GM10248 (cell line): Measurements from ENCODE around the gene TET2.

Experiments
- CTCF ChIA-PET: fragments of 300-600 bp; sonication (Branson Sonifier 250); formaldehyde crosslinking; extraction: SDS; loops from one replicate; lab custom pipeline; 2021; ENCODE audit warnings: antibody characterized with exemption; lab: Yijun Ruan, JAX
- POLR2A ChIA-PET: fragments of 350-650 bp; sonication (Branson Sonifier 250); formaldehyde crosslinking; extraction: SDS; loops from one replicate; lab custom pipeline; 2020; ENCODE audit warnings: antibody characterized with exemption; lab: Yijun Ruan, JAX
- DNase-seq: peaks from one replicate; pipeline ENCODE4 v3.0.0; 2012; ENCODE audit errors: extremely low spot score
- CTCF ChIP-seq: IDR thresholded peaks from 2 replicates; pipeline ENCODE4 v1.5.1; 2012; ENCODE audit warnings: mild to moderate bottlenecking, low read depth; ENCODE audit errors: extremely low read depth, missing control alignments, control extremely low read depth

The TET2 gene

GRCh38 chr4:105274504-105274903 lies 127.8 kb downstream of the TET2 start:
- DNase-seq = no peak
- TF ChIP-seq CTCF = no peak
- ChIA-PET CTCF (interaction anchor here (1.5 kb wide), 2 partner anchors 34 to 199 kb away, joined by 3 read pairs; partner anchors contain the start of gene PPA2), POLR2A (no interaction called here)

- no peak for TF ChIP-seq CTCF
- DNase-seq = no peak
- ChIA-PET POLR2A (no interaction called here), CTCF (interaction anchor here (0.9 to 2.3 kb wide), 8 partner anchors 9 to 152 kb away, joined by 3 to 6 read pairs (median 4); no protein-coding TSS in a partner anchor)
Measured at GRCh38 chr4:105276361-105277104, 129.9 kb downstream of the TET2 start.

GRCh38 chr4:105277702-105278101 lies 131.0 kb downstream of the TET2 start:
- ChIA-PET CTCF (interaction anchor here (0.8 to 2.3 kb wide), 9 partner anchors 8 to 151 kb away, joined by 3 to 6 read pairs (median 4); no protein-coding TSS in a partner anchor), POLR2A (no interaction called here)
- no peak for DNase-seq
- TF ChIP-seq CTCF = no peak

GRCh38 chr4:105279314-105279713 lies 132.6 kb downstream of the TET2 start:
- no peak for TF ChIP-seq CTCF
- no peak for DNase-seq
- ChIA-PET POLR2A (no interaction called here), CTCF (no interaction called here)

GRCh38 chr4:105280338-105281123 lies 133.9 kb downstream of the TET2 start:
- ChIA-PET POLR2A (interaction anchor here (0.5 kb wide), 1 partner anchor 53 kb away, joined by 3 read pairs; no protein-coding TSS in a partner anchor), CTCF (interaction anchor here (0.9 to 1.2 kb wide), 3 partner anchors 15 to 18 kb away, joined by 3 to 4 read pairs (median 3); no protein-coding TSS in a partner anchor)
- no peak for TF ChIP-seq CTCF
- DNase-seq = no peak

GRCh38 chr4:105281124-105281415 lies 134.4 kb downstream of the TET2 start:
- ChIA-PET POLR2A (interaction anchor here (0.5 kb wide), 1 partner anchor 53 kb away, joined by 3 read pairs; no protein-coding TSS in a partner anchor), CTCF (interaction anchor here (0.9 to 1.2 kb wide), 3 partner anchors 16 to 19 kb away, joined by 3 to 4 read pairs (median 3); no protein-coding TSS in a partner anchor)
- no peak for DNase-seq
- no peak for TF ChIP-seq CTCF
